ENCODE measurements around the gene SRF. TPM values are rescaled to one million over a fixed set of nuclear protein-coding genes. Genes with fewer than 3 reads are reported as not detected.

Gene SRF
- total RNA-seq, 6 donors from 2014 or later, result 25.1 to 40.6 (median 30.8) TPM

DNA sequence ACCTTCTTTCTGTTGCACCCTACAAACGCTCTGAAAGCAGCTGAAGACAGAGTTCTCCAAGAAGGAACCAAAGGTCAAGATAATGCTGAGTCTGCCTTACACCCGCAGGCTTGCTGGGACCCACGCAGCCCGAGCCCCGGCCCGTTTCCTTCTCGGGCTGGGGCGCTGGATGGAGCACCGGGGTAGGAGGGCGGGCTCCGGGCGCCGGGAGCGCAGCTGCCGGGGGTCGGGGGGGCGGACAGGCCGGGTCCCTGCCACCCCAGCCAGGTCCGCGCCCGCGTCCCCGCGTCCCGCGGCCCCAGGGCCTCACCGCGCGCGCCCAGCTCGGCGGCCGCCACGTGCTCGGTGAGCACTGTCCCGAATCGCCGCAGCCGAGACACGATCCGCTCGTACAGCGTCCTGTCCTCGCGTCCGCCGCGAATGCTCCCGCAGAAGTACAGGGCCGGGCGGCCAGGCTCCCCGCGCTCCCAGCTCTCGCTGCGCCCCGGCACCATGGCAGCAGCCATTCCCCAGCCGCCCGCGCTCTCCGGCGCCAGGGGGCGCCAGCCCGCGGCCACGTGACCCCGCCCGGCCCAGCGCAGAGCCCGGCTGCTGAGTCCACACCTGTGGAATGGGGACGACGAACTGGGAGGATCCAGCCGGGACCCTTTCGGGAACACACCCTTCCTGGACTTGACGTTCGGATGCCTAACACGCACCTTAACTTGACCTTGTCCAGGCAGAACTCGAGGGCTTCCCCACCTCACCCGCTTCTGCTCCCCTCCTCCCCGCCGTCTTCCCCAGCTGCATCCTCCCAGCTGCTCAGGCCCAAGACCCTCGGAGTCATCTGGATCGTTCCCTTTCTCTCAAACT lies 58.1 kb downstream of the SRF start, which contains the start of gene DNPH1:
Gene DNPH1 (minus strand): TSS at position 531 of the 852 bp plus-strand sequence. CDS start 25 bp downstream, at position 506.
- 7 to 24% methylated on average over 7 to 30 of the region's 82 CpGs for WGBS, 2 donors
- H3K36me3 ChIP-seq, result peaks cover 0 to 2% (median 0%) of the 10 kb centered on the region in 4 donors
- no peaks in the 10 kb centered on the region for H3K27me3 ChIP-seq
- H3K4me1 ChIP-seq, result peaks cover 0 to 22% (median 13%) of the 10 kb centered on the region in 4 donors
- DNase-seq, result peak; percentile 77 to 97
- H3K4me3 ChIP-seq, result peak within 1 kb of the TSS; percentile 49 to 85 (median 68)
- peak within 1 kb of the TSS in 3 of 4 donors; percentile 52 to 76 (median 68) for H3K27ac ChIP-seq
- no peaks in the 10 kb centered on the region for H3K9me3 ChIP-seq
- TF ChIP-seq CTCF (IDR thresholded peaks at IDR 0.05) (peak; percentile 90 to 98 (median 98)), POLR2A (IDR thresholded peaks at IDR 0.05) (peak in 1 of 4 donors; percentile 61), POLR2AphosphoS5 (IDR thresholded peaks at IDR 0.05) (peak in 1 of 2 donors; percentile 14), EP300 (IDR thresholded peaks at IDR 0.05) (no peak)
- peak; percentile 88 to 97 for ATAC-seq (ENCODE audit: low FRiP score in 2 of 2)

DNA sequence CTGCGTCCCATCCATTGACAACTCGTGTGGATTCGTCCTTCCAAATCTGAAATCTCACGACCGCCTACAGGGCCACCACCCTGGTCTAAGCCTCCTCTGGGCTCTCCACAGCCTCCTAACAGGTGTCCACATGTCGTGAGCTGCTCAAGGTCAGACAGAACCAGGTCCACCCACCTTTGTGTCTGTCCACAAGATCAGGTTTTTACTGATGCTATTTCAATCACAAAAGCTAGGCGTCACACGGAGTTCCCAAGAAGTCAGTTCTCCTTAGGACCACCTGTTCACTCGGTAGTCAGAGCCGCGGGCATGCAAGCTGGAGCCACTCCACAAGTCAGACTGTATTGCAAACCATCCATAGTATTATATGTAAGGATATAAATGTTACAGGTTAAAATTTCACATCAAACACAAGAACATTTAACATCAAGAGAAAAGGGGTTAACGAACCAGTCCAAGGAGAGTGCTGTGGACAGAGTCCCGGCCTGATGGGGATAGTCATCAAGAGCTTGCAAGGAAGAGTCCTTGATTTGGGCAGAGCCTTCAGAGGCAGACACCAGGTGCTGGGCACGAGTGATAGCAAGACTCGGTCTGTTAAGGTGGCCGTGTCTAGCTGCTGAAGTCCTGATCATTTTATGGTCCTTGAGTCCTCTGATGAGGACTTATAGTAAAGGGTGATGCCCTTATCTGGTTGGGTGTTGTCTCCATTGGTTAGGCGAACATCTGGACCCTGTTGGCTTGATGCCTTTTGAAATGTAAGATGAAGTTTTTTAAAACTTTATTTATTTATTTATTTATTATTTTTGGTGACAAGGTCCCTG lies 58.9 kb downstream of the SRF start:
- TF ChIP-seq CTCF (IDR thresholded peaks at IDR 0.05), result no peak
- no peak for TF ChIP-seq POLR2A (IDR thresholded peaks at IDR 0.05)
- no peak for TF ChIP-seq EP300 (IDR thresholded peaks at IDR 0.05)
- TF ChIP-seq POLR2AphosphoS5 (IDR thresholded peaks at IDR 0.05), result no peak
- WGBS, 2 donors, result 83 to 85% methylated on average over 17 of the region's 17 CpGs
- Histone ChIP-seq H3K36me3 (no peaks in the 10 kb centered on the region), H3K27me3 (no peaks in the 10 kb centered on the region), H3K9me3 (no peaks in the 10 kb centered on the region), H3K27ac (peak overlapping the region in 2 of 4 donors; percentile 68 to 76), H3K4me3 (peak overlapping the region in 2 of 4 donors; percentile 72 to 85), H3K4me1 (peaks cover 0 to 16% (median 8%) of the 10 kb centered on the region in 4 donors)
- DNase-seq, result no peak
- no peak for ATAC-seq (ENCODE audit: low FRiP score in 2 of 2)

DNA sequence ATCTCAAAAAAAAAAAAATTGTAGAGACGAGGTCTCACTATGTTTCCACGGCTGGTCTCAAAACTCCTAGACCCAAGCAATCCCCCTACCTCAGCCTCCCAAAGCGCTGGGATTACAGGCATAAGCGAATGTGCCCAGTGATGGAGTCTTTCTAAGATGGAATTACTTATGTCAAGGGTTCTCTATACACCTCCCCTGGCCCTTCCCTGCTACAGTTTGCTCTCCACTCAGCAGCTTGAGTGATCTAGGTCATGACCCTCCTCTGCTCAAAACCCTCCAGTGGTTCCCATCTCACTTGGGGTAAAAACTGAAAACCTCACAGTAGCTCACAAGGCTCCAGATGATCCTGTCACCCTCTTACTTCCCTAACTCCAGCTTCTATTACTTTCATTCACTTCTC lies 60.0 kb downstream of the SRF start:
- WGBS, 2 donors, result 87 to 88% methylated on average over 4 of the region's 4 CpGs
- TF ChIP-seq CTCF (IDR thresholded peaks at IDR 0.05) (no peak), EP300 (IDR thresholded peaks at IDR 0.05) (no peak), POLR2A (IDR thresholded peaks at IDR 0.05) (no peak), POLR2AphosphoS5 (IDR thresholded peaks at IDR 0.05) (no peak)
- Histone ChIP-seq H3K27ac (no peak overlapping the region), H3K9me3 (no peaks in the 10 kb centered on the region), H3K4me1 (peaks cover 0 to 16% (median 8%) of the 10 kb centered on the region in 4 donors), H3K36me3 (no peaks in the 10 kb centered on the region), H3K4me3 (no peak overlapping the region), H3K27me3 (no peaks in the 10 kb centered on the region)
- DNase-seq (no peak), ATAC-seq (ENCODE audit: low FRiP score in 2 of 2) (no peak)

Other genes starting within 250 kb of the SRF start
- 10 to 100 TPM; 32.4 to 95.2 (median 50.3) TPM for gene CNPY3, start 241.8 kb upstream of the SRF start, total RNA-seq
- 10 to 100 TPM in 1 of 6 donors, 1 to 10 TPM in 4, not detected in 1; 1.9 to 10.5 (median 8.5) TPM for gene GNMT, start 210.5 kb upstream of the SRF start, total RNA-seq
- 10 to 100 TPM in 5 of 6 donors, 1 to 10 TPM in 1; 6.5 to 36.7 (median 21.0) TPM for gene PEX6, start 192.1 kb upstream of the SRF start, total RNA-seq
- 10 to 100 TPM; 22.8 to 45.1 (median 27.3) TPM for gene PPP2R5D, start 186.7 kb upstream of the SRF start, total RNA-seq
- 10 to 100 TPM; 32.1 to 52.6 (median 43.0) TPM for gene MEA1, start 157.3 kb upstream of the SRF start, total RNA-seq
- gene KLHDC3, start 157.0 kb upstream of the SRF start, total RNA-seq, result 10 to 100 TPM; 36.7 to 74.0 (median 59.3) TPM
- 10 to 100 TPM; 32.0 to 77.2 (median 45.9) TPM for gene RRP36, start 149.6 kb upstream of the SRF start, total RNA-seq
- 10 to 100 TPM; 16.0 to 35.6 (median 20.4) TPM for gene CUL7, start 117.4 kb upstream of the SRF start, total RNA-seq
- gene MRPL2, start 111.8 kb upstream of the SRF start, total RNA-seq, result 10 to 100 TPM; 17.2 to 58.2 (median 30.7) TPM
- gene KLC4, start 111.6 kb upstream of the SRF start, total RNA-seq, result 100 to 1,000 TPM in 1 of 6 donors, 10 to 100 TPM in 5; 31.2 to 155 (median 37.7) TPM
- gene PTK7, start 95.0 kb upstream of the SRF start, total RNA-seq, result 100 to 1,000 TPM in 2 of 6 donors, 10 to 100 TPM in 4; 68.6 to 180 (median 89.4) TPM
- gene CUL9, start 10.9 kb downstream of the SRF start, total RNA-seq, result 100 to 1,000 TPM in 1 of 6 donors, 10 to 100 TPM in 5; 26.9 to 105 (median 47.5) TPM
- 10 to 100 TPM; 15.7 to 63.4 (median 44.4) TPM for gene DNPH1, start 58.2 kb downstream of the SRF start, total RNA-seq
- gene TTBK1, start 72.2 kb downstream of the SRF start, total RNA-seq, result under 1 TPM in 4 of 6 donors, not detected in 2; 0.06 to 0.20 (median 0.11) TPM
- gene SLC22A7, start 127.0 kb downstream of the SRF start, total RNA-seq, result not detected
- gene CRIP3, start 137.6 kb downstream of the SRF start, total RNA-seq, result 1 to 10 TPM in 1 of 6 donors, not detected in 5; 1.5 TPM
- 10 to 100 TPM; 10.3 to 19.9 (median 15.3) TPM for gene ZNF318, start 198.4 kb downstream of the SRF start, total RNA-seq